Stimulated activated CD8-positive, alpha-beta memory T cell treated with anti-CD3 and anti-CD28 coated beads, Interleukin-7, amount 100 ng/mL, for 48 hours (primary cell): Measurements from ENCODE around the gene TPX2.

Experiments used
- DNase-seq, 2 donors: peaks; one replicate each; pipeline ENCODE4 v3.0.0-alpha.2; 2020; ENCODE audit warnings: low read depth in 1 of 2; ENCODE audit errors: extremely low read depth in 1 of 2

TPX2 gene, protein sequence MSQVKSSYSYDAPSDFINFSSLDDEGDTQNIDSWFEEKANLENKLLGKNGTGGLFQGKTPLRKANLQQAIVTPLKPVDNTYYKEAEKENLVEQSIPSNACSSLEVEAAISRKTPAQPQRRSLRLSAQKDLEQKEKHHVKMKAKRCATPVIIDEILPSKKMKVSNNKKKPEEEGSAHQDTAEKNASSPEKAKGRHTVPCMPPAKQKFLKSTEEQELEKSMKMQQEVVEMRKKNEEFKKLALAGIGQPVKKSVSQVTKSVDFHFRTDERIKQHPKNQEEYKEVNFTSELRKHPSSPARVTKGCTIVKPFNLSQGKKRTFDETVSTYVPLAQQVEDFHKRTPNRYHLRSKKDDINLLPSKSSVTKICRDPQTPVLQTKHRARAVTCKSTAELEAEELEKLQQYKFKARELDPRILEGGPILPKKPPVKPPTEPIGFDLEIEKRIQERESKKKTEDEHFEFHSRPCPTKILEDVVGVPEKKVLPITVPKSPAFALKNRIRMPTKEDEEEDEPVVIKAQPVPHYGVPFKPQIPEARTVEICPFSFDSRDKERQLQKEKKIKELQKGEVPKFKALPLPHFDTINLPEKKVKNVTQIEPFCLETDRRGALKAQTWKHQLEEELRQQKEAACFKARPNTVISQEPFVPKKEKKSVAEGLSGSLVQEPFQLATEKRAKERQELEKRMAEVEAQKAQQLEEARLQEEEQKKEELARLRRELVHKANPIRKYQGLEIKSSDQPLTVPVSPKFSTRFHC

GRCh38 chr20:31738729-31739549 is at the start of gene TPX2:
TPX2 (plus strand) TSS chr20:31739290; CDS start chr20:31757477, 18,187 bp downstream.
- peak; percentile 65 to 88 for DNase-seq

- no peak for DNase-seq
These were observed 48.9 kb upstream of the TPX2 start for GRCh38 chr20:31690124-31690666.

- no peak for DNase-seq
These were observed 47.3 kb upstream of the TPX2 start for GRCh38 chr20:31691646-31692275.

- no peak for DNase-seq
These were observed 45.7 kb upstream of the TPX2 start for GRCh38 chr20:31693402-31693801.

- no peak for DNase-seq
These were observed 45.0 kb upstream of the TPX2 start for GRCh38 chr20:31693987-31694661.

DNA sequence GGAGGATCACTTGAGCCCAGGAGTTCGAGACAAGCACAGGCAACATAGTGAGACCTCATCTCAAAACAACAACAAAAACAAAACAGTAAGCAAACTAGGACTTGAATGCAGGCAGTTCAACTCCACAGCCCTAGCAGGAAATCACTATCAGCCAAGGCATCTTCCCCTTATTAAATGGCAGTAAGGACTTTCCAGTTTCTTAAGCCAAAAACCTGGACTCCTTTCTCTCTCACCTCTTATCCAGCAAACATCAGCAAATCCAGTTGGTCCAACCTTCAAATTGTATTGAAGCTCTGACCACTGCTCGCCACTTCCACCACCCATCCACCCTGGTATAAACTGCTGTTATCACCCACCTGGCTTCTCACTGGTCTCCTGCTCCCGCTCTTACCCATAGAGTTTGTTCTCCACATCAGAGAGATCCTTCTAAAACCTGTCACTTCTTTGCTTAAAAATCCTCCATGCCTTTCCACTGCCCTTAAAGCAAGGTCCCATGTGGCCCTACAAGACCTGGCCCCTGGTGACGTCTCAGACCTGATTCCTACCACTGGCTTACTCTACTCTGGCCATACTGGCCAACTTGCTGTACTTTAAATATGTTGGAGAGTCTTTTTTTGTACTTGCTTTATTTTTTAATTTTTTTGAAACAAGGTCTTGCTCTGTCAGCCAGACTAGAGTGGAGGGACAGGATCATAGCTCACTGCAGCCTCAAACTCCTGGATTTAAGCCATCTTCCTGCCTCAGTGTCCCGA is 44.1 kb upstream of the TPX2 start:
- DNase-seq = no peak

GRCh38 chr20:31695849-31696804 is 43.0 kb upstream of the TPX2 start:
- no peak for DNase-seq

DNA sequence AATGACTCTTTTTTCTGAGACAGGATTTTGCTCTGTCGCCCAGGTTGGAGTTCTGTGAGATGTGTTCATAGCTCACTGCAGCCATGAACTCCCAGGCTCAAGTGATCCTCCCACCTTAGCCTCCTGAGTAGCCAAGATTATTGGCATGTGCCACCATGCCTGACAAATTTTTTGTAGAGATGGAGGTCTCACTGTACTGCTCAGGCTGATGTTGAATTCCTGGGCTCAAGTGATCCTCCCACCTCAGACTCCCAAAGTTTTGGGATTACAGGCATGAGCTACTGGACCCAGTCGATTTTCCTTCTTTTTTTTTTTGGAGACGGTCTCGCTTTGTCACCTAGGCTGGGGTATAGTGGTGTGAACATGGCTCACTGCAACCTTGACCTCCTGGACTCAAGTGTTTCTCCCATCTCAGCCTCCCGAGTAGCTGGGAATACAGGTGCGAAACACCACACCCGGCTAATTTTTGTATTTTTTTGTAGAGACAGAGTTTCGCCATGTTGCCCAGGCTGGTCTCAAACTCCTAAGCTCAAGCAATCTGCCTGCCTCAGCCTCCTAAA is 40.8 kb upstream of the TPX2 start:
- no peak for DNase-seq

DNA sequence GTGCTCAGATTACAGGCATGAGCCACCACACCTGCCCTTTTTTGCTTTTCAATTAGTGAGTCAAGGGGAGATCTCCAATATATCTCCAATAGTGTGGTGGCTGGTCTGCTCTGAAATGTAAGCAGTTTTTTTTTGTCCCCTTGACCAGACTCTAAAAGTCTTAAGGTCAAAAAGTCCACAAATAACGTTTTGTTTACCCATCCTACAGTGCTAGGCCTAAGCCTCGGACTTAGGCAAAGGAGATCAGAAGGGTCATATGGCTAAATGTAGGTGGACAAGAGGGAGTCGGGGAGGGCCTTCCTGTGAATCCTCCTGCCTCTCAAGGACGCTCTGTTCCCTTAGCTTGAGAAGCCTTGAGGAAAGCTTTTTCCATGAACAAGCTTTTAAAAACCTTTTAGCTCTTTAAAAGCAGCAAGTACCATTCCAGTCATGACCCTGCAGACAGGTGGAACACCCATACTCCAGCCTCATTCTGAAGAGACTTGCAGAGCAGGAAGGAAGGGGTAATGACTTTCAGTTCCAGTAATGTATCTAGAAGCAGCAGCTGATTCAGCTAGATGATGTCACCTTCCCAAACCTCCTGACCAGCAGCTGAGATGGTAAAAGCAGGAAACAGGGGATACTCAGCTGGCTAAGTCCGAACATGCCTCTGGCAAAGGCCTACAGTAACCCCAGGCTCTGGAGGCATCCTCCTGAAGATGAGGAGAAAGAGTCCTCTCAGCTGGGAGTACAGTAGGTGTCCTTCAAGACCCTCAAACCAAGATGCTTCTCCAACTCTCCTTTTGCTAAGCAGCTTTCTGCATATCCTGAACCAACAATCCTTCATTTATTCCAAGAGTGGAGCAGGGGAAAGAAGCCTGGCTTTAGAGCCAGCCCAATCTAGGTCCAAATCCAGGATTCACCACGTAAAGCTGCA is 40.0 kb upstream of the TPX2 start:
- peak in 1 of 2 donors; percentile 20 for DNase-seq

- DNase-seq = no peak
These were observed 39.0 kb upstream of the TPX2 start for GRCh38 chr20:31699801-31700728.

DNA sequence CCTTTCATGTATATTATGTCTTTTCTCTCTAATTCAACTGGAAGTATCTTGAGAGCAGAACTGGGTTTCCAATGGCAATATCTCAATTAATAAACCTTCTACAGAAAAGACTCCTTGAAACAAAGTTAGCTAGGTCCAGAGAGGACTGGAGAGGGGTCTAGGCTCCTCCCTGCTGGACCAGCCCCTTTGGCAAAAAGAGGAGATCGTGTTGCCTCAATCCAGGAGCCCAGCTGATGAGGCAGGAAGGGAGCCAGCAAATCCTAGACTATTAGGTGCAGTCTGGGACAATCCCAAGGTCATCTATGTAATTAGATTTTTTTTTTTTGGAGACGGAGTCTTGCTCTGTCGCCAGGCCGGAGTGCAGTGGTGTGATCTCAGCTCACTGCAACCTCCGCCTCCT is 38.3 kb upstream of the TPX2 start:
- DNase-seq = no peak

DNA sequence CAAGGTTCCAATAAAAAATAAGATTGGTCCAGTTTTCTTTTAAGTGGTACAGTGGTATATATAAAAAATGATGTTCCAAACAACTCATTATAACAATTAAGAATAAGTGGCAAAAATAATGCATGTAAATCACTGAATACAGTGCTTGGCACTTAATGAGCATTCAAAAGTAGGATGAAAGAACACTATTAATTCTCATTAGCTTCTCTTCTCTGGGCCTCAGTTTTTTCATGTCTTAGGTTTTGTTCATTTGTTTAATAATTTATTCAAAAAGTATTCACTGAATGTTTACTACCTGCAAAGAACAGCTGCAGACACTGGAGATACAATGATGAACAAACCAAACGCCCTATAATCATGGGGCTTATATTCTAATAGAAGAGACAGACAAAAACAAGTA is 37.5 kb upstream of the TPX2 start:
- DNase-seq = no peak

DNA sequence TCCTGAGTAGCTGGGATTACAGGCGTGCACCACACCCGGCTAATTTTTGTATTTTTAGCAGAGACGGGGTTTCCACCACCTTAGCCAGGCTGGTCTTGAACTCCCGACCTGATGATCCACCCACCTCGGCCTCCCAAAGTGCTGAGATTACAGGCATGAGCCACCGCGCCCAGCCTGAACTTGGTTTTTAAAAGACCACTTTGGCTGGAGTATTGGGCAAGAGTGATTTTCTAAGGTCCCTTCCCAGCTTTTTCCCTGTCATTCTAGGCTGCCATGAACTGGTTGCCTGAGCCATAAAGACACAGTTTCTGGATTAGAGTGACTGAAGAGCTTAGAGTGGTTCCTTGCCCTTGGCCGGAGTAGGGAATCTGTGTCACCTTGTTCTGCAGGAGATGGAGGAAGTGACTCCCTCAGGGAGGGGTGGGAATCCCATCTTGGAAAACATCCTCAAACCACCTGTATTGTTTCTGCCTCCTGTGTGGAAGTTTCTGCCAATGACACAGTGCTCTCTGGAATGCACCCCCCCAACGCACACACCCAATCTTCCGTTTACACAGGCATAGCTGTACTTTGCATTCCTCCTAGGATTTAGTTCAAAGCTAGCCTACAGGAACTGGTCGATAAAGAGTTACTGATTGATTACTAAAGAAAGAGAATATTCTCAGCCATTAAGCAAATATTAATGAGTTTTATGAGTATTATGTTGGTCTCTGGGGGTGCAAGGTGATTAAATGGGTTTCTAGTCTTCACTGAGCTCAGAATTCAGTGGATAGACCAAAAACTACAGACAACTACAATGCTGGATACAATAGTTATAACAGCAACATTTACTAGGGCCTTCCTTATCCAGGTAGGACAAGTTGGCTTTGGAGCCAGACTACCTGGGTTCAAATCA is 34.6 kb upstream of the TPX2 start:
- no peak for DNase-seq

- no peak for DNase-seq
These were observed 33.9 kb upstream of the TPX2 start for GRCh38 chr20:31705191-31705590.
